C4-2B (cell line): ENCODE results near the gene STAT4.

ENCODE experiments used
- H3K27ac ChIP-seq: fragments of 450-650 bp; 2 replicates; pipeline ENCODE4 v1.5.1; 2017
- CTCF ChIP-seq: fragments of 450-650 bp; conservative IDR thresholded peaks from 2 replicates; pipeline ENCODE4 v1.5.1; 2017; ENCODE audit warnings: mild to moderate bottlenecking
- ZFX ChIP-seq: fragments of 450-650 bp; IDR thresholded peaks from 2 replicates; pipeline ENCODE4 v1.6.1; 2017

STAT4 gene

GRCh38 chr2:191048073-191048472 is 102.7 kb downstream of the STAT4 start:
- no peak overlapping the region for H3K27ac ChIP-seq
- no peak for TF ChIP-seq ZFX
- no peak for TF ChIP-seq CTCF

- TF ChIP-seq CTCF (no peak), ZFX (no peak)
- no peak overlapping the region for H3K27ac ChIP-seq
Measured at GRCh38 chr2:191045141-191045540, 105.7 kb downstream of the STAT4 start.

GRCh38 chr2:191043438-191043837 is 107.4 kb downstream of the STAT4 start:
- TF ChIP-seq CTCF (no peak), ZFX (no peak)
- no peak overlapping the region for H3K27ac ChIP-seq

- no peak overlapping the region for H3K27ac ChIP-seq
- TF ChIP-seq ZFX, result no peak
- no peak for TF ChIP-seq CTCF
Measured at GRCh38 chr2:191041418-191042161, 109.2 kb downstream of the STAT4 start.

GRCh38 chr2:191039616-191040015 is 111.2 kb downstream of the STAT4 start:
- TF ChIP-seq ZFX, result no peak
- no peak for TF ChIP-seq CTCF

GRCh38 chr2:191038741-191039140 is 112.1 kb downstream of the STAT4 start:
- no peak overlapping the region for H3K27ac ChIP-seq
- TF ChIP-seq ZFX (no peak), CTCF (no peak)

More at GRCh38 chr2:191039616-191040015, 111.2 kb downstream of the STAT4 start:
- no peak overlapping the region for H3K27ac ChIP-seq

- H3K27ac ChIP-seq, result no peak overlapping the region
- TF ChIP-seq ZFX (no peak), CTCF (no peak)
Measured at GRCh38 chr2:191038241-191038725, 112.5 kb downstream of the STAT4 start.
